Epithelial cell of proximal tubule (primary cell): ENCODE data around the gene HPD. TPM values are rescaled to one million over a fixed set of nuclear protein-coding genes. Genes with fewer than 3 reads are reported as not detected.

ENCODE experiments used
- DNase-seq: peaks from one replicate; pipeline ENCODE4 v3.0.0-alpha.2; 2011; ENCODE audit warnings: low read depth
- H3K4me3 ChIP-seq: 2 replicates; pipeline ENCODE4 v1.5.1; 2011; ENCODE audit warnings: low read depth, mild to moderate bottlenecking, low read length
- total RNA-seq: library from RNA; depleted of rRNA; stranded (reverse); fragments of >200 nt; gene quantifications from 2 replicates; pipeline ENCODE4 v1.2.3, GENCODE V29; 2015
- TF ChIP-seq, protein P1 (sequence below): conservative IDR thresholded peaks from 2 replicates; pipeline ENCODE4 v1.5.1; 2012; ENCODE audit warnings: low read depth, mild to moderate bottlenecking, low read length

The HPD gene
- total RNA-seq, 1 donor from 2014 or later, result 0.12 TPM

DNA sequence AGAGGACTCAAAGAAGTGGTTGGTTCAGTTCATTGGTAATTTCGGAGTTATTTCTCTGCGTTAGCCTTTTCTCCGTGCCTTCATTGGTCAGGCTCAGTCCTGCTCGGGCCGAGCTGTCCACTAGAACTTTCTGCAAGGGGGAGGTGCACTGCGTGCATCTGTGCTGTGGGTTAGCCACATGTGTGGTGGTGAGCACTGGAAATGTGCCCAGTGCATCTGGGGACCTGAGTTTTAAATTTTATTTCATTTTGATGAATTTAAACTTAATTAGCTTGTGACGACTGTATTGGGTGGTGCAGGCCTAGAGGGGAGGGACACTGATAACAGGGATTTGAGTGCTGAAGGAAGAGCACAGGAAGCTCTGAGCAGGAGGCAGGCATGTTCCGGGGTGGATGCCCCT is 30.4 kb downstream of the HPD start:
- H3K4me3 ChIP-seq, result no peak overlapping the region
- DNase-seq, result no peak
- TF ChIP-seq, protein P1, sequence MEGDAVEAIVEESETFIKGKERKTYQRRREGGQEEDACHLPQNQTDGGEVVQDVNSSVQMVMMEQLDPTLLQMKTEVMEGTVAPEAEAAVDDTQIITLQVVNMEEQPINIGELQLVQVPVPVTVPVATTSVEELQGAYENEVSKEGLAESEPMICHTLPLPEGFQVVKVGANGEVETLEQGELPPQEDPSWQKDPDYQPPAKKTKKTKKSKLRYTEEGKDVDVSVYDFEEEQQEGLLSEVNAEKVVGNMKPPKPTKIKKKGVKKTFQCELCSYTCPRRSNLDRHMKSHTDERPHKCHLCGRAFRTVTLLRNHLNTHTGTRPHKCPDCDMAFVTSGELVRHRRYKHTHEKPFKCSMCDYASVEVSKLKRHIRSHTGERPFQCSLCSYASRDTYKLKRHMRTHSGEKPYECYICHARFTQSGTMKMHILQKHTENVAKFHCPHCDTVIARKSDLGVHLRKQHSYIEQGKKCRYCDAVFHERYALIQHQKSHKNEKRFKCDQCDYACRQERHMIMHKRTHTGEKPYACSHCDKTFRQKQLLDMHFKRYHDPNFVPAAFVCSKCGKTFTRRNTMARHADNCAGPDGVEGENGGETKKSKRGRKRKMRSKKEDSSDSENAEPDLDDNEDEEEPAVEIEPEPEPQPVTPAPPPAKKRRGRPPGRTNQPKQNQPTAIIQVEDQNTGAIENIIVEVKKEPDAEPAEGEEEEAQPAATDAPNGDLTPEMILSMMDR, result no peak

DNA sequence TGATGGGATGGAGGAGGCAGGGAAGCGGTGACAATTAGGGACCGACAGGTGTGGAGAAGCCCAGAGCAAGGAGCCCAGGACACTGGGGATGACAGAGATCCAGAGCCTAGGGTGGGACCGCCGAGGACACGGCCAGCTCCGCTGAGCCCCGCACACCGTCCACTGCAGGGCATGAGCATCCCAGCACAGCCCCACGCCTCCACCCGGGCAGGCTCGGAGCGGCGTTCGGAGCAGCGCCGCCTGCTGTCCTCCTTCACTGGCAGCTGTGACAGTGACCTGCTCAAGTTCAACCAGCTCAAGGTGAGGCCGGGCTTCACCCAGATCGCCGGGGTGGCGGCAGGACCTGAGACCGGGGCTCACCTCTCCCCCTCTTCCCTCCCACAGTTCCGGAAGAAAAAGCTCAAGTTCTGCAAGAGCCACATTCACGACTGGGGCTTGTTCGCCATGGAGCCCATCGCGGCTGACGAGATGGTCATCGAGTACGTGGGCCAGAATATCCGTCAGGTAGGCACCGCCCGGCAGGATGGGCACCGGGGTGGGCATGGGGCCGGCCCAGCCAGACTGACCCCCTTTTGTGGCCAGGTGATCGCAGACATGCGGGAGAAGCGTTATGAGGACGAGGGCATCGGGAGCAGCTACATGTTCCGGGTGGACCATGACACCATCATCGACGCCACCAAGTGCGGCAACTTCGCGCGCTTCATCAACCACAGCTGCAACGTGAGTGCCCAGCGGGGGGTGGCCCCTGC is 31.1 kb downstream of the HPD start:
- DNase-seq, result no peak
- no peak overlapping the region for H3K4me3 ChIP-seq
- TF ChIP-seq, protein P1, result no peak

DNA sequence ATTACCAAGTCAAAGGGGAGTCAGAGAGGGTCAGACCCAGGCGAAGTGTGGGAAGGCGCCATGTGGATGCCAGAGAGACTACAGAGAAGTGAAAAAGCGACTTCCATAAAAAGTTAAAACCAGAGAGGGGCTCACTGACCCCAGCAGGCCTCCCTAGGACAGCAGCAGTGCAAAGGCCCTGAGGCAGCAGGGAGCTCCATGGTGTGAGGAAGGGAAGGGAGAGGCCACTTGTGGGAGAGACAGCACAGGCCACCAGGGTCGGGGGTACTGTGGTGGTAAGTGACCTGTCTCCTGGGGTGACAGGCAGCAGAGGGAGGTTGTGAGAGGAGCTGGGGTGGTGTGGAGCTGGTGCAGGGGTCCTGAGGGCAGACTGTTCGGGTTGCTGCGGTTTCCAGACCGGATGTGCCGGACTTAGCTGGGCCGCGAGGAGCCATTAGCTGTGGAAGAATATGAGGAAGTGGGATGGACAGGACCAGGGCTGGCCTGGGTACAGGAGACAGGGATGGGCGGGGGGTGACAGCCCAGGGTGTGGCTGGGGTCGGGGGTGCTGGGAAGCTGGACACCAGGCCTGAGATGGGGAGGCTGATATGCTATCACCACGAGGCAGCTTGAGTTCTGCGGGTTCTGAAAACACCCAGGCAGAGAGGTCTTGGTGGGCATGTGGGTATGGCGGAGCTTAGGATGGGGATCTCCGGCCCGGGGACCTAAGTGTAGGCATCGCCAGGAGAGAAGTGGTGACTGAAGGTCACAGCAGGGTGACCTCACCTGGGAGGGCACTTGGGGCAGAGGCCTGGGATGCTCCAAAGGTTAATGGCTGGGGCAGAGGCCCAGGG is 32.1 kb downstream of the HPD start:
- DNase-seq, result no peak
- H3K4me3 ChIP-seq, result no peak overlapping the region
- TF ChIP-seq, protein P1, result no peak

DNA sequence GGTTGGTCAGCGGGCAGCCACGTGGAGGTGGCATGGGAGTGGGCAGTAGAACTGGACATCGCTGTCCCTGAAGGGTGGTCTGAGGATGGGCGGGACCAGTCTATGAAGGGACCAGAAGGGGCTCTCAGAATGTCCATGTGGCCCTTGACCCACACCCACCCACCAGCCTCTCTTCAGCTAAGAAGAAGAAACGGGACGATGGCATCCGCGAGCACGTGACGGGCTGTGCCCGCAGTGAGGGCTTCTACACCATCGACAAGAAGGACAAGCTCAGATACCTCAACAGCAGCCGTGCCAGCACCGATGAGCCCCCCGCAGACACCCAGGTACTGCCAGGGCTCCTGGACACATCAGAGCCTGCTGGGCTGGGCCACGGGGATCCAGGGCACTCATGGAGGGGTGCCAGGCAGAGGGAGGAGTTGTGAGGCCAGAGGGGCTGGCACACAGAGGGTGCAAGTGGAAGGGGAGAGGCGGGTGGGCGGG is 33.6 kb downstream of the HPD start:
- TF ChIP-seq, protein P1, result no peak
- DNase-seq, result no peak
- H3K4me3 ChIP-seq, result no peak overlapping the region

DNA sequence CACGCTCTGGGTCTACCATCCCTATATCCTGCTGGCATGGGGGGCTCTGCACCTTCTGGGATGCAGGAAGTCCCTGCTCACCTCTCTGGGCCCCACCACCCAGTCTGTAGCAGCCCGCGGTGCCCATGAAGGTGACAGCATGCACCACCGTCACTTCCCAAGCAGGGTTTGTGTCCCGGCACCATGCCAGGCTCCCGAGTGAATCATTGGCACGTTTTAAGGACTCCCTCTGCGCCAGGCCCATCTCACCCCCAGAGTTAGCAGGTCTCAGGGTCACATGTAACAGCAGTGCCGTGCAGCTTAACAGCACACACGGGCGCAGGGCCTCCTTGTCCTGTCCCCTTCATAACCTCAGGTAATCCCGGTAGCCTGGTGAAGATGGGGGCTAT is 34.9 kb downstream of the HPD start:
- no peak for DNase-seq
- no peak overlapping the region for H3K4me3 ChIP-seq
- TF ChIP-seq, protein P1, result no peak

DNA sequence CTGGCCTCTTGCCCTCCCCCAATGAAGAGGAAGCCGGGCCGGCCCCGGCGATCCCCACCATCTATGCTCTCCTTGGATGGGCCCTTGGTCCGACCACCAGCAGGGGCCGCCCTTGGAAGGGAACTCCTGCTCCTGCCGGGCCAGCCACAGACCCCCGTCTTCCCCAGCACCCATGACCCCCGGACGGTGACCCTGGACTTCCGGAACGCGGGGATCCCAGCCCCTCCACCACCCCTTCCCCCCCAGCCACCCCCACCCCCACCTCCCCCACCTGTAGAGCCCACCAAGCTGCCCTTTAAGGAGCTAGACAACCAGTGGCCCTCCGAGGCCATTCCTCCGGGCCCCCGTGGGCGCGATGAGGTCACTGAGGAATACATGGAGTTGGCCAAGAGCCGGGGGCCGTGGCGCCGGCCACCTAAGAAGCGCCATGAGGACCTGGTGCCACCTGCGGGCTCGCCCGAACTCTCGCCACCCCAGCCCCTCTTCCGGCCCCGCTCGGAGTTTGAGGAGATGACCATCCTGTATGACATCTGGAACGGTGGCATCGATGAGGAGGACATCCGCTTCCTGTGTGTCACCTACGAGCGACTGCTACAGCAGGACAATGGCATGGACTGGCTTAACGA is 35.4 kb downstream of the HPD start:
- TF ChIP-seq, protein P1, result peak; percentile 18
- H3K4me3 ChIP-seq, result no peak overlapping the region
- no peak for DNase-seq
